Measurements from ENCODE around the gene RAB6A. TPM values are rescaled to one million over a fixed set of nuclear protein-coding genes. Genes with fewer than 3 reads are reported as not detected.

Gene RAB6A
- total and polyA plus RNA-seq, 2 of the 8 experiments (the other 6 are each of a cell fraction or from before 2014, with no cell fraction given) = 24.4 to 88.6 TPM

DNA sequence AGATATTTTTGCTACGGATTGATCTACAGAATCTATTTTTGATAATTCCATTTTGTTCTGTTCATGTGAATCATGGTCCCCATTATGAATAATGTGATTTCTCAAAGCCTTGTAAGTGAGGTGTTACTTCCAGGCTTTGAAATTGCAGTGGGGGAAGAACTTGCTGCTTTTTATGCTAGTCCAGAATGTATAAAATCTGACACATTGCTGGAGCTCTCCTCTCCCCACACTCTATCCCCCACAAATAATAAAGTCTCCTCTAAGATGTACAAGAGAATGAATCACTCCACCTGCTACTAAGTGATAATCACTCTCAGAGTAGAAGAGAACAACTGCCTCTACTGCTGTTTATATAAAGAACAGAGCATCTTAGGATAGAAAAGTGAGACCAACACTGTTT lies 5.9 kb upstream of the RAB6A start:
- Histone ChIP-seq H3K27ac (ENCODE audit: low read depth, low read length) (no peak overlapping the region), H2AK5ac (ENCODE audit: low read depth, low read length) (no peak overlapping the region), H4K8ac (ENCODE audit: extremely low read depth, insufficient read depth, low read length) (no peak overlapping the region), H2BK20ac (ENCODE audit: low read length) (no peak overlapping the region), H2BK120ac (replicated peaks; ENCODE audit: low read depth, low read length) (no peak overlapping the region), H3K79me2 (ENCODE audit: control insufficient read depth in 1 of 2, insufficient read depth in 2 of 2, low read length in 2 of 2) (no peaks in the 10 kb centered on the region), H3K79me1 (ENCODE audit: low read depth, low read length) (no peaks in the 10 kb centered on the region), H4K20me1 (replicated peaks in 1 of 2; ENCODE audit: control insufficient read depth in 1 of 2, insufficient read depth in 2 of 2, low read length in 2 of 2) (no peaks in the 10 kb centered on the region), H3K14ac (ENCODE audit: insufficient read length) (no peak overlapping the region), H3K56ac (replicated peaks; ENCODE audit: insufficient read length, low read depth, low read length) (no peak overlapping the region), H2BK12ac (ENCODE audit: low read depth, low read length) (no peak overlapping the region), H2BK15ac (ENCODE audit: low read length) (no peak overlapping the region), H3K4me1 (replicated peaks in 1 of 4; ENCODE audit: control insufficient read depth in 3 of 4, insufficient read depth in 4 of 4, low read length in 3 of 4) (no peaks in the 10 kb centered on the region), H2AFZ (ENCODE audit: low read length) (no peak overlapping the region), H3K23ac (ENCODE audit: insufficient read length) (no peak overlapping the region), H3K36me3 (ENCODE audit: control insufficient read depth in 2 of 4, insufficient read depth in 4 of 4, low read length in 3 of 4) (no peaks in the 10 kb centered on the region), H3K4me3 (ENCODE audit: extremely low read depth in 1 of 4, insufficient read depth in 2 of 4, low read depth in 3 of 4, low read length in 4 of 4) (no peak overlapping the region), H3K4ac (replicated peaks; ENCODE audit: insufficient read length, low read depth, low read length) (no peak overlapping the region), H3K9ac (replicated peaks in 1 of 4; ENCODE audit: extremely low read depth in 1 of 4, low read depth in 3 of 4, low read length in 3 of 4) (no peak overlapping the region), H3K18ac (ENCODE audit: extremely low read depth, low read length) (no peak overlapping the region), H3K4me2 (ENCODE audit: insufficient read depth in 1 of 2, low read depth in 2 of 2, low read length in 2 of 2) (no peak overlapping the region), H4K5ac (ENCODE audit: insufficient read length, low read depth, low read length) (no peak overlapping the region), H2BK5ac (ENCODE audit: low read depth, low read length) (no peak overlapping the region), H3K23me2 (ENCODE audit: low read depth, low read length) (no peaks in the 10 kb centered on the region), H3K27me3 (replicated peaks in 1 of 4; ENCODE audit: control insufficient read depth in 3 of 4, extremely low read depth in 1 of 4, insufficient read depth in 3 of 4, low read length in 3 of 4) (no peaks in the 10 kb centered on the region), H3K9me3 (ENCODE audit: insufficient read depth in 2 of 2, low read depth in 1 of 2, low read length in 1 of 2) (no peaks in the 10 kb centered on the region), H4K91ac (replicated peaks; ENCODE audit: insufficient read length, low read length) (no peak overlapping the region)
- TF ChIP-seq SRF (IDR thresholded peaks at IDR 0.05; ENCODE audit: low read depth, low read length) (no peak), KDM1A (IDR thresholded peaks at IDR 0.05; ENCODE audit: borderline replicate concordance, low read length) (no peak), RBBP5 (IDR thresholded peaks at IDR 0.05; ENCODE audit: borderline replicate concordance, low read depth, low read length) (no peak), POU5F1 (IDR thresholded peaks at IDR 0.05; ENCODE audit: low read depth, low read length) (no peak), KDM5A (IDR thresholded peaks at IDR 0.05; ENCODE audit: low read length) (no peak), NRF1 (IDR thresholded peaks at IDR 0.05; ENCODE audit: low read depth, low read length) (no peak)
- TF ChIP-seq, protein P1, sequence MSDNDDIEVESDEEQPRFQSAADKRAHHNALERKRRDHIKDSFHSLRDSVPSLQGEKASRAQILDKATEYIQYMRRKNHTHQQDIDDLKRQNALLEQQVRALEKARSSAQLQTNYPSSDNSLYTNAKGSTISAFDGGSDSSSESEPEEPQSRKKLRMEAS (IDR thresholded peaks at IDR 0.05) = no peak
- WGBS, 2 experiments (ENCODE audit: extremely low coverage in 1 of 2, insufficient coverage in 1 of 2, insufficient read length in 1 of 2, insufficient replicate concordance in 2 of 2, low coverage in 1 of 2, low lambda C conversion rate in 2 of 2, missing lambda C conversion rate in 1 of 2) = 63% methylated on average over 1 of the region's 1 CpG; no CpG with 5 or more reads in 1 of the 2 experiments
- CTCF ChIA-PET (ENCODE audit: partially characterized antibody) = interaction anchor here (1.6 to 3.5 kb wide), 2 partner anchors 10 to 13 kb away, joined by 3 to 13 read pairs; no protein-coding TSS in a partner anchor
- no peak for FAIRE-seq
- no peak for DNase-seq (ENCODE audit: low read depth in 1 of 2, low spot score in 2 of 2)
- POLR2A ChIA-PET (ENCODE audit: partially characterized antibody) = interaction anchor here (1.2 to 10.7 kb wide), 2 partner anchors 12 to 18 kb away, joined by 4 to 126 read pairs; no protein-coding TSS in a partner anchor

Measured in H1 (cell line).